NK-92 (cell line): ENCODE data around the gene HSPA12B.
"Not testable (repeated sequence)": the region's sequence is repeated elsewhere in the genome, so short reads cannot be mapped to it uniquely, and the experiment has no call there.

Experiments
- DNase-seq: peaks from one replicate; lab custom pipeline; 2025; ENCODE audit not compliant: unreplicated experiment; lab: John Stamatoyannopoulos, UW

HSPA12B gene

GRCh38 chr20:3785240-3786125, 53.0 kb downstream of the HSPA12B start:
- DNase-seq = no peak

- no peak for DNase-seq
Measured at GRCh38 chr20:3786126-3786484, 53.6 kb downstream of the HSPA12B start.

GRCh38 chr20:3786665-3787323, 54.3 kb downstream of the HSPA12B start, which contains the start of gene CENPB:
Gene CENPB (minus strand): TSS chr20:3786740. CDS start chr20:3786483, 257 bp downstream.
- peak; percentile 12 for DNase-seq

DNA sequence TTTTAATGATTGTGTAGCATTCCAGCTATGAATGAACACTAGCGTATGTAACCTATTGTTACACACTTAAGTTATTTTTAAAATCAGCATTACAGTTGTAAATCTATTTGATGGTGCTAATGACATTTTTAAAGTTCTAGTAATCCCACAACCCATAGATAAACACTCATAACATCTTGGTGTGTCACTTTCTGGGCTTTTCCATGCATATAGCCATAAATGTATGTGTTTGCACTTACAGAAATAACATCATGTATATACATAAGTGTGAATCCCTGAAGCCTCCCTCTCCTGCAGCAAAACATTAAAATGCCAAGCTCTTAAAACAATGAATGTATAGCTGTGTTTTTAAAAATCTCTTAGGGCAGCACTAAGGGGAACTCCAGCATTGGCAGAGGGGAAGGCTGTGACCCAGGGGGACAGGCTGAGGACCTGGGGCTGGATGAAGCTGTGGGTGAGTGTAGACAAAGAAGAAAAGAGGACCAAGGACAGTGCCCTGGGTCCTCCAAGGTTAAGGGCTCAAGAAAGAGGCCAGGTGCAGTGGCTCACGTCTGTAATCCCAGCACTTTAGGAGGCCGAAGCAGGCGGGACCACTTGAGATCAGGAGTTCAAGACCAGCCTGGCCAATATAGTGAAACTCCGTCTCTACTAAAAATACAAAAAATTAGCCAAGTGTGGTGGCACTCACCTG, 55.0 kb downstream of the HSPA12B start:
- DNase-seq = no peak

DNA sequence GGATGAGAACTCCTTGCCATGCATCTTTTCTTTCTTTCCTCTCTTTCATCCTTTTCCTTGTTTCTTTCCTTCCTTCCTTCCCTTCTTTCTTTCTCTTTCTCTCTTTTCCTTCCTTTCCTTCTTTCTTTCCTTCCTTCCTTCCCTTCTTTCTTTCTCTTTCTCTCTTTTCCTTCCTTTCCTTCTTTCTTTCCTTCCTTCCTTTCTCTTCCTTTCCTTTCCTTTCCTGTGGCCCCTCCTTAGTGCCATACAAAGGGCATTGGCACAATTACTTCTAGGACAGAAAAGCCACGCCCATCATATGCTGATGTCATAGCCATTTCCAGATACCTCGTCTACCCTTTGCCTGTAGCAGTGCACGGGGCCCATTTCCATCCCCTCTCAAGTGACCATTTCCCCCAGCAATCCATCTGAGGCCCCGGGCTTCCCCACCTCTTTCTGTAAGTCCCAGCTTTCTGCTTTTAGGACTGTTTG, 56.2 kb downstream of the HSPA12B start:
- DNase-seq = no peak

DNA sequence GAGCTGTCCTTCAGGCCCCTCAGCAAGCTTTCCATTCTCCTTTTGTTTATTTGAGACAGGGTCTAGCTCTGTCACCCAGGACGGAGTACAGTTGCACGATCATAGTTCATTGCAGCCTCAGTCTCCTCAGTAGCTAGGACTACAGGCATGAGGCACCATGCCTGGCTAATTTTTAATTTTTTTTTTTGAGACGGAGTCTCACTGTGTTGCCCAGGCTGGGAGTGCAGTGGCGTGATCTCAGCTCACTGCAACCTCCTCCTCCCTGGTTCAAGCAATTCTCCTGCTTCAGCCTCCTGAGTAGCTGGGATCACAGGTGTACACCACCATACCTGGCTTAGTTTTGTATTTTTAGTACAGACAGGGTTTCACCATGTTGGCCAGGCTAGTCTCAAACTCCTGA, 56.7 kb downstream of the HSPA12B start:
- not testable (repeated sequence) for DNase-seq

GRCh38 chr20:3794168-3794567, 61.7 kb downstream of the HSPA12B start:
- not testable (repeated sequence) for DNase-seq

- no peak for DNase-seq
Measured at GRCh38 chr20:3794701-3795420, 62.4 kb downstream of the HSPA12B start.

GRCh38 chr20:3795511-3796468, 63.3 kb downstream of the HSPA12B start, which contains the start of gene CDC25B:
Gene CDC25B (plus strand): TSS chr20:3796310. CDS start chr20:3796532, 222 bp downstream.
- DNase-seq = peak; percentile 64

GRCh38 chr20:3796477-3797225, 64.2 kb downstream of the HSPA12B start:
- DNase-seq = no peak

GRCh38 chr20:3797226-3797545, 64.7 kb downstream of the HSPA12B start:
- DNase-seq = no peak

- no peak for DNase-seq
Measured at GRCh38 chr20:3797592-3798372, 65.3 kb downstream of the HSPA12B start.

GRCh38 chr20:3798373-3798768, 65.9 kb downstream of the HSPA12B start:
- no peak for DNase-seq

DNA sequence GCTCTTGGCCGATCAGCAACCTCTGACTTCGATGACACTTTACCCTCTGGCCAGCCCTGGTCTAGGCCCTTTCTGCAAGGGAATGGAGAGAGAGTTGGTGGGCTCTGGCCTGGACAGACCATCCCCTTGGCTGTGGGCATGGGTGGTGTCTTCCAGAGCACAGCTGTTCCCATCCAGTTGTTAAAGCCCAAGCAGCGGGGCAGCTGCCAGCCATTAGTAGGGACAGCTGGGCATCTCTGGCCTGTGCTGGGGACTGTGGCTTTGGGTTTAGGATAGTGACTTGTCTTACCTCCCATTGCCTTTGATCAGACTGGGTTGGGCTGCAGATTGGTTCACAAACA, 66.4 kb downstream of the HSPA12B start:
- no peak for DNase-seq

DNA sequence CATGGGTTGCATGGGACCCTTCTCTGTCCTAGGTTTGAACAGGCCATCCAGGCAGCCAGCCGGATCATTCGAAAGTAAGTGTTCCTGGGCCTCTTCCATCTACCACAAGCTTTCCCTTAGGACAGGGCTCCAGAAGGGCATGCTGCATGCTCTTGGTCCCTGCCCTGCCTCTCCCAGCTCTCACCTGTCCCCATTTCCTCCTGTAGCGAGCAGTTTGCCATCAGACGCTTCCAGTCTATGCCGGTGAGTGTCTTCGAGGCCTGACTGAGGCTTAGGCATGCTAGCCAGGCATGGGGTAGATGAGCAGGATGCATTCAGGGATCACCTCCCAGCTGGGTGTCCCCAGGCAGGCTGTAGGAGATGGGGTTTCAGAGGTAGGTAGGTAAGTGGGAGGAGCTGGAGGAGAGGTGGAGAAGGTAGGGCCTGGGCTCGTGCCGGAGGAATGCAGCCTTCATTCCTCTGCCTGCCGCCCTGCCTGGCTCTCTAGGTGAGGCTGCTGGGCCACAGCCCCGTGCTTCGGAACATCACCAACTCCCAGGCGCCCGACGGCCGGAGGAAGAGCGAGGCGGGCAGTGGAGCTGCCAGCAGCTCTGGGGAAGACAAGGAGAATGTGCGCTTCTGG, 67.9 kb downstream of the HSPA12B start:
- no peak for DNase-seq

DNA sequence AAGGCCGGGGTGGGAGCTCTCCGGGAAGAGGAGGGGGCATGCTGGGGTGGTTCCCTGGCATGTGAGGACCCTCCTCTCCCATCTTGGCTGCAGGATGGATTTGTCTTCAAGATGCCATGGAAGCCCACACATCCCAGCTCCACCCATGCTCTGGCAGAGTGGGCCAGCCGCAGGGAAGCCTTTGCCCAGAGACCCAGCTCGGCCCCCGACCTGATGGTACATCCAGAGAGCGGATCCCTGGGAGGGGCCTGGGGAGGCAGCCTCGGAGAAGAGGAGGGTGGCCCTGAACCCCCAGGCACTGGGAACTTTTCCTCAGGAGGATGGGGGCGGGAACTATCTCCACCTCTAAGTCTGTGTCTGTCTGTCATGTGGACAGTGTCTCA, 68.4 kb downstream of the HSPA12B start:
- no peak for DNase-seq

DNA sequence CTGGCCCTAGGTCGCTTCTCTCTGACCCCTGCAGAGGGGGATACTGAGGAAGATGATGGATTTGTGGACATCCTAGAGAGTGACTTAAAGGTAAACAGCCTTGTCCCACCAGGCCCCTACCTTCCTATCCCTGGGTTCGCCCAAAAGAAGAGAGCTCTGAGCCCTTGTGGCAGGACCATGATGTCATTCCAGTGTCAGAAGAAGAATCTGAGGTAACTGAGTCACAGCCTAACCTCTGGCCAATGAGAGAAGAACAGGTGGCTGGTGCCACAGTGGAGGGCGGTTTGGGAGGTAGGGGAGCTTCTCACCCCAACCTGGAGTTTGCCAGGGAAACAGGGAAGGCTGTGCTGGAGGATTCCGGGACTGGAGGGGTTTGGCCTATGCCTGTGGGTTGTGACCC, 68.8 kb downstream of the HSPA12B start:
- no peak for DNase-seq

DNA sequence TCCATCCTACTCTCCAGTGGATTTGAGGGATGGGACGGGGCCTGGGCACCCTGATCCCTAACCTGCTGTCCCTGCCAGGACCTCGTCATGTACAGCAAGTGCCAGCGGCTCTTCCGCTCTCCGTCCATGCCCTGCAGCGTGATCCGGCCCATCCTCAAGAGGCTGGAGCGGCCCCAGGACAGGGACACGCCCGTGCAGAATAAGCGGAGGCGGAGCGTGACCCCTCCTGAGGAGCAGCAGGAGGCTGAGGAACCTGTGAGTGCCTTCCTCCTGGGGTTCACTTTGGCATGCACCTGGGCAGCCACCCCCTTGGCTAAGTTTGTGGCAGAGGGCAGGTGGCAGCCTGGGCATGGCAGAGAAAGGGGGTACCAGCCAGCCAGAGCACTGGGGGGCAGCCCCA, 69.4 kb downstream of the HSPA12B start:
- DNase-seq = no peak
